HG03439 (cell line): ENCODE data around the gene STXBP5L.
"Not testable (repeated sequence)": the region's sequence is repeated elsewhere in the genome, so short reads cannot be mapped to it uniquely, and the experiment has no call there.

Experiments used
- ATAC-seq: cut with Tn5 transposase; IDR thresholded peaks from one replicate; pipeline ENCODE4 v1.9.1; 2021; ENCODE audit warnings: mild to moderate bottlenecking, moderate library complexity; ENCODE audit not compliant: unreplicated experiment

STXBP5L gene

DNA sequence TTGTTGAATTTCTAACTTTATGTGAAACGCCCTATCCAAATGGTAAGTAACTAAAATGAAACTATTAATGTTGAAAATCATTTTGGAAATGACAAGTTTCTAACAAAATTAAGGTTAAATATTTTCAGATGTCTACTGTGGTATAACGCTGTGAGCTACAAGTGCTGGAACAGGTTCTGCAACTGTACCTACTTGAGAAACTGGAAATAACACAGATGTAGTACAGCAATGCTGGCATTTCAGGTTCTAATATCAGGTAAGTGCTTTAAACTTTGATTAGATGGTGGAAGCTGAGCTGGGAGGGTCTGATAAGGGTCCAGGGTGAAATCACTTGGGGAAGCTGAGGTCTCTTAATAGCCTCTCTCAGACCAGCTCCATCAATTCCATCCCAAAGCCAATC, 315.1 kb downstream of the STXBP5L start:
- ATAC-seq: no peak

DNA sequence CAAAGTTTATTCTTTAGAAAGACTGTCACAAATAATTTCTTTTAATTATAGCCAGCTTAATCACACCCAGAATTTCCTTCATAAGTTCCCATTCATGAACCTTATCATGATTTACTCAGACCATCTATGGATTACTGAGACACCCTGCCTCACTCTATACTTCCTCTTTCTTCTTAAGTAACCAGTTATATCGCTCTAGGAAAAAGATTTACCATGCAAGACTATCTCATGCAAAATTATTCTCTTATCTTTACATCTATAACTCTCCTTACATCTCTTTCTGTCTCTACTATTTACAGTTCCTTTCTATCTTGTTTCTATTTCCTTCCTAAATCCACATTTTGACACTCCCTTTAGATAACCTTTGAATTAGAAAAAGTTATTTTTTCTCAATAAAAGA, 321.0 kb downstream of the STXBP5L start:
- ATAC-seq: no peak

DNA sequence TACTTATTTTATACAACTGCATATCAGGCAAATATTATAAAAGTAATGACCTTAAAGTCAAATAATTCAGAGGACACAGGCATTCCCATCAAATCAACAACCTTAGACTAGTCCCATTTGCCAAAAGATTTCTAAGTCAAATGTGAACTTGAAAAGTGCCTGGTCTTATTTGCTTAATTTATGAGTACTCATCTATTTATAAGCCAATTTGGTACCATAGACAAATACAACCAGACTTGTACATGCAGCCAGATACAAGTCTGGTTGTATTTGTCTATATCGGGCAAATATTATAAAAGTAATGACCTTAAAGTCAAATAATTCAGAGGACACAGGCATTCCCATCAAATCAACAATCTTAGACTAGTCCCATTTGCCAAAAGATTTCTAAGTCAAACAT, 322.2 kb downstream of the STXBP5L start:
- not testable (repeated sequence) for ATAC-seq

DNA sequence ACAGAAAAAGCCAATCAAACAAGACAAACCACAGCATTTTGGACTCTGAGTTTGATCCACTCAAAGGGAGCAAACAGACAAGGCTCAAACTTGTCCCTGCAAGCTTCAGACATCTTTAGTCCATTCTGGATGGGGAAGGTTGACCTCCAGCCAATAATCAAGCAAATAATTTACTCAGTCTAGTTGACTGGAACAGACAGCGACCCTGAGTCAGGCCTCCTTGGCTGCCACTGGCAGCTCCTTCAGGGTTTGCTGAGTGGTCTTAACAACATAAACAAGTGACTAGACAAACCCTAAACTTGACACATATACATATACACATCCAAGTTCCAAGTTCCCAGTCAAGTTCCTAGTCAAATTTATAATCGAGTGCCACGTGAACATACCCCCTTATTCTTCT, 323.9 kb downstream of the STXBP5L start:
- ATAC-seq: no peak

DNA sequence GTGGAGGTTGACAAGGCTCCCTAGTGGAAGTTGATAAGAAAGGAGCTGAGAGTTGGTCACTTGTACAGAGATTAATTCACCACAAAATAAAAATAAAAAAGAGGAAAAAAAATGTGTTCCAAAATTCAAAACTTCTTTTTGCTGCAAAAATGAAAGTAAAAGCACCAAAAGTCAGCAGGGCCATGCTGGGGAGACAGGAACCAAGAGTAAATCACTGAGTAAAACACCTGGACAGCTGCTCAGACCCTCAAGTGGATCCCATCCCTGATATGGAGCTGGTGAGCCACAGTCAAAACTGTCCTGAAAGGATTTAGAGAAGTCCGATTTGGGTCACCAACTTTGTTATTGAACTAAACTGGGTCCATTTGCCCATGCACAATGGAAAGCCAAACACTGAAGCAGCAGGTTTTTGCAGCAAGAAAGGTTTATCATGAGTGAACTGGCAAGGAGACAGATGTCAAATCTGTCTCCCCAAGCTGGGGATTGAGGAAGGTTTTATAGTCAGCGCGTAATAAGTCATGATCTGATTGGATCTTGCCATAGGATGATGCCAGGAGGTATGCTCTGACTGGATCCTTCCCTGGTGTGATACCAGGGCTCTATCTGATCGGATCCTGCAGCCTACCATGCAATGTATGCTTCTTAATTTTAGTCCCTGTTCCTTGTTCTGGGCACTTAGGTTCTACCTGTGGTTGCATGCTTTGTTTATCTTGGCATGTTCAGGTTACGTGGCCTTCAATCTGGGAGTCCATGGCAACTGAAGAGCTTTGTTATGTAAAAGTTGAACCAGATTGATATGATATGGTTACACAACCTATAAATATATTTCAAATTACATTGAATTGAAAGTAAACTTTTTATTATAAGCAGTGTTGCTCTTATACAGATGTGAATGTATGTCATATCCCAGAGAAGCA, 324.6 kb downstream of the STXBP5L start:
- ATAC-seq: no peak

DNA sequence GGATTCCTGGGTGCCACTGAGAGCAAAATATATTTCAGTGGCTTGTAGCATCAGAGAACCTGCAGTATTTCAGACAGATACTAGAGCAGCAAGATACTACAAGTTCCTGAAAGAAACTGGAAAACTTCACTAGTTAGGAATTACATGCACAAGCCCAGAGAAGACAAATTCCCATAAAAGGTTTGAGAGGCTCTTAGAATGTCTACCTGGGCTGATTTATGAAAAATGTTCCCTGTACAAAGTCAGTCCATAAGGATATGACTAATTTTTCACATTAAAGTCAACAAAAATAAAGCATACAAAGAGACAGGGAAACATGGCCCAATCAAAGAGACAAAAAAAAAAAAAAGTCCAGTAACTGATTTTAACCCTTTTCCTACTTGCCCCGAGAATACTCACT, 335.2 kb downstream of the STXBP5L start:
- no peak for ATAC-seq

DNA sequence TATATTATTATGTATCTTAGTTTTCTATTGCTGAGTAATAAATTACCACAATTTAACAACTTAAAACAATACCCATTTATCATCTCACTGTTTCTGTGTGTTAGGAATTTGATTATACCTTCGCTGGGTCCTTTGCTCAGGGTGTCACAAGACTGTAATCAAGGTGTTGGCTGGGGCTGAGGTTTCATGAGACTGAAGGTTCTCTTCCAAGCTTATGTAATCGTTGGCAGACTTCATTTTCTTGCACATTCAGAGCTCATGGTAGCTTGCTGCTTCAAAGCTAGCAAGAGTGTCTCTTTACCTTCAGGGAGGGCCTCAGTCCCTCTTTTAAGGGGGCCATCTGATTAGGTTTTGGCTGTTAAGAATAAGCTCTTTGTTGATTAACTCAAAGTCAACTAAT, 344.7 kb downstream of the STXBP5L start:
- ATAC-seq: no peak

DNA sequence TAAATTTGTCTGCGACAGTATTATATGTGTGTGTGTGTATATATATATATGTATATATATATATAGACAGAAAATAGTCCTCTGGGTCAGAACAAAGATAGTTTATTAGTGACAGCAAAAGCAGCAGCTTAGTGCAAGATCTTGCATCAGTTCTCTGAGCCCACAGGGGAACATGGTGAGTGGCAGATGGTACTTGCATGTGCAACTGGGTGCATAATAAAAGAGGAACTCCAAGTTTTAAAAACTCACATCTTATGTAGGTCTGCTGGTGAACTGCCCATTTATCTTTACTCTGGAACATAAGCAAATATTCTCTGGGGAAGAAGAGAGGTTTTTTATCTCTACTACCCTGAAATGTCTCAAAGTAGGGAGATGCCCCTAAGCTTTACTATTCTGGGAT, 361.4 kb downstream of the STXBP5L start:
- no peak for ATAC-seq

DNA sequence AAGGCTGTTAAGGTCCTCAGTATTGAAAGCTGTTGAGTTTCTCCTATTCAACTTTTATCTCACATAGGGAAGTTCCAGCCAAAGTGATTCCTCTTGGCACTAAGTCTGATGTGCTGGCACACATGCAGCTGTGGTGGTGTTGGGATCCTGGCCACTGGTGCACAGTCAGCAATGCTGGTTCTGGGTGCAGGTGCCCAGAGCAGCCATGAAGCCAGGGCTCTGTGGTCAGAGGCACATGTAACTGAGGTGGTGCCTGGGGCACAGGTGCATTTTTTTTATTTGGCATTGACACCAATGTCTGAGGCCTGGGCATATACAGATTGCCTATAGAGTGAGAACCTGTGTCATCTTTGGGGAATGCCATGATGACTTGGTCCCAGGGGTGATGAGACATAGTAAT, 366.4 kb downstream of the STXBP5L start:
- ATAC-seq: no peak

DNA sequence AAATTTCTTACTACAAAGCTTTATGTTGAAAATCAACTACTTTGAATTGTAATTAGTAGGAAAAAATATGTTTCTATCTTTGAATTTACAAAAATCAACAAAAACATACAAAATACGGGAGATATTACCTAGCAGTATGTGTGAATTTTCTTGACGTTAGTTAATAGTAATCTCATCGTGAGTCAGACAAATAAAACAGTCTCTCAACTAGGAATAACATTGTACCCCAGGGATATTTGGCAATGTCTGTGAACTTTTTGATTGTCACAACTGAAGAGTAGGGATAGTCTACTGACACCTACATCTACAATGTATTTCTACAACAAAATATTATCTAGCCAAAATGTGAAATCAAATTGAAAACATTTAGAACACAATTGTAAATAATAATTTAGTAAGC, 387.4 kb downstream of the STXBP5L start:
- ATAC-seq: no peak

DNA sequence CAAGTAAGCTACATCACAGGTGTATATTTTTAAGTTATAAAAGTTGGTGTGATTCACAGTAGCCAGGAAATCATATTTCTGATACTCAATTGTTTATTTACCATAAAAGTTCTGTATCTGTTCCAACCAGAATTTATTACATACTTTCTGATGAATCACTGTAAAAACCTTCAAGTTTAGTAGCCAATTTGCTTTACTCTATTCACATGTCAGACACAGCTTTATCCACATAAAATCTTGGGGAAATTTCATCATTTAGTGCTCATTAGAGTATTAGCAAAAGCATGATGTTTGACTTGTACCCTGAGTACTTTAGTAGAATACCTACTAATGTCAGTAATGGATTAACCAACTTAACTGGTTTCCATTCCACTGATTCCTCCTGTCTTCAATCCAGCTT, 388.0 kb downstream of the STXBP5L start:
- ATAC-seq: no peak

DNA sequence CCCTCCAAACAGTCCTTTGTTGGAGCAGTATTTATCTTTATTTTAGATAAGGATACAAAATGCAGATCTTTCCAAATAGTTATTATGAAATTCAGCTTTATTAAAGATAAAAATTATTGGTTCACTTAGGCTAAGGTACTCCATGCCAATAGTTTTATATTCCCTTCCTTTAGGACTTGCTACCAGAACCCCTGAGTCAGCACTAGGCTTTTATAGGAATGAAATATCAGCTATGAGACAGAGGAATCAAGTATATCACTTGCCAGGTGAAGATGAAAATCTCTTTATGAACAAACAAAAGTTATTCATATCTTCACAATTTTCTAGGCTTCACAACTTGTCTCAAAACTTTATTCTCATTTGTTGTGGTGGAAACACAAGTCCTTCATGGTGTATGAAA, 416.3 kb downstream of the STXBP5L start:
- no peak for ATAC-seq

DNA sequence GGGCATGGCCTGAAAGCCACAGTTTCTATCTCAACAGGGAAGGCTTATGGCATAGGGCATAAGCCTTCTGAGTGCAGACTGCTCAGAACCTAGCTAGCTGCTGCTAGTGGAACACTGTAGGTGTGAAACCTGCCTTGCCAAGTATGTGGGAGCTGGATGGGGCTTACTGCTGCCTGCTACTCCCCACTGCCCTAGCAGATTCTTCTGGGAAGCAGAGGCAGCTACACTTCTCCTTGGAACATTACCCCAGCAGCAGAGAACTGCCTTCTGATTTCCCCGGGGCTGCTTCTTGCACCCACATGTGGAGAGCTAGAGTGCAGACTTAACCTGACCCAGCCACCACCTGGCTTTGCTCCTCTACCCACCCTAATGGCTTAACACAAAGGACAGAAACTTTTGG, 422.1 kb downstream of the STXBP5L start:
- no peak for ATAC-seq

DNA sequence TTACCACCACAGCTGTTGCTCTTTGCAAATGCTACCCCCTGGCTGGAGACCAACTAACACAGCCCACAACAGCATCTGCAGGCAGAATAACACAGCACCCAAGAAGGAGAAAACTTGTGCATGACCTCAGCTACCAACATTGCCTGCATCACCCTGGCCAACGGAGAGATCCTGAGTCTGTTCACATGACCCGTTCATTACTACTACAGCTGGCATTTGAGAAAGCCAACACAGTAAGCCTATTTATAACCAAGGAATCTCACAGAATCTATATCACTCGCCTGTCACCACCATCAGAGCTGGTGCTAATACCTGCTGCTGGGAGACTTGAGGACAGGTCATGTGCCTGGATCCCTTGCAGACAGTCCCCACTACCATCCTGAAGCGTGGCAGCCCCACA, 422.6 kb downstream of the STXBP5L start:
- no peak for ATAC-seq

DNA sequence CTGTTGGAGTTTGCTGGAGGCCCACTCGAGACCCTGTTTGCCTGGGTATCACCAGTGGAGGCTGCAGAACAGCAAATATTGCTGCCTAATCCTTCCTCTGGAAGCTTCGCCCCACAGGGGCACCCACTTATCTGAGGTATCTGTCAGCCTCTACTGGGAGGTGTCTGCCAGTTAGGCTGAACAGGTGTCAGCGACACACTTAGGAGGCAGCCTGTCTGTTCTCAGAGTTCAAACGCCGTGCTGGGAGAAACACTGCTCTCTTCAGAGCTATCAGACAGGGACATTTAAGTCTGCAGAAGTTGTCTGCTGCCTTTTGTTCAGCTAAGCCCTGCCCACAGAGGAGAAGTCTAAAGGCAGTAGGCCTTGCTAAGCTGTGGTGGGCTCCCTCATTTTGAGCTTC, 448.0 kb downstream of the STXBP5L start:
- ATAC-seq: not testable (repeated sequence)

DNA sequence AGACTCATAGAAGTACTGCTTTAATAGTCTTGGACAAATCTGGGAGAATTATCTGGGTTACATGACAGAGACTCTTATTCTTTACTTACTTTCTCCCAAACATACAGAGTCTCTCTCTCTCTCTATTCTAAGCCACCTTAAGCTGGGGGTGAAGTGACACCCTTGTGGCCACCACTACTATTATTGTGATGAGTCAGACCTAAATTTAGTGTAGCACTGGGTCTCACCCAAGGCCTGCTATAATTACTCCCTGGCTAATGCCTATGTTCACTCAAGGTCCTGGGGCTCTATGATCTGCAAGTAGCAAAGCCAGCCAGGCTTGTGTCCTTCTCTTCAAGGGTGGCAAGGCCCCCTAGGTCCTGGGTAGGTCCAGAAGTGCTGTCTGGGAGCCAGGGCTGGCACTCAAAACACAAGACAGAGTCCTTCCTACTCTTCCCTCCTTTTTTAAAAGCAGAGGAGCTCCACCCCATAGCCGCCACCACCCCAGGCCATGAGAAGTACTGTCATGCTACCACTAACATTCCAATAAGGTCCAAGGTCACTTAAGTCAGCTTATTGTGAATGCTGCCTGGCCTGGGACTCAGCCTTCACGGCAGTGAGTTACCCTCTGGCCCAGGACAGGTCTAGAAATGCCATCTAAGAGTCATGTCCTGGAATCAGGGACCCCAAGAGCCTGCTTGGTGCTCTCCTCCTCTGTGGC, 454.2 kb downstream of the STXBP5L start:
- peak; percentile 79 for ATAC-seq

DNA sequence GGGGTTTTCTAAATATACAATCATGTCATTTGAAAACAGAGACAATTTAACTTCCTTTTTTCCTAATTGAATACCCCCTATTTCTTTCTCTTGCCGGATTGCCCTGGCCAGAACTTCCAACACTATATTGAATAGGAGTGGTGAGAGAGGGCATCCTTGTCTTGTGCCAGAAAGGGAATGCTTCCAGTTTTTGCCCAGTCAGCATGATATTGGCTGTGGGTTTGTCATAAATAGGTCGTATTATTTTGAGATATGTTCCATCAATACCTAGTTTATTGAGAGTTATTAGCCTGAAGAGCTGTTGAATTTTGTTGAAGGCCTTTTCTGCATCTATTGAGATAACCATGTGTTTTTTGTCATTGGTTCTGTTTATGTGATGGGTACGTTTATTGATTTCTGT, 480.3 kb downstream of the STXBP5L start:
- ATAC-seq: not testable (repeated sequence)

DNA sequence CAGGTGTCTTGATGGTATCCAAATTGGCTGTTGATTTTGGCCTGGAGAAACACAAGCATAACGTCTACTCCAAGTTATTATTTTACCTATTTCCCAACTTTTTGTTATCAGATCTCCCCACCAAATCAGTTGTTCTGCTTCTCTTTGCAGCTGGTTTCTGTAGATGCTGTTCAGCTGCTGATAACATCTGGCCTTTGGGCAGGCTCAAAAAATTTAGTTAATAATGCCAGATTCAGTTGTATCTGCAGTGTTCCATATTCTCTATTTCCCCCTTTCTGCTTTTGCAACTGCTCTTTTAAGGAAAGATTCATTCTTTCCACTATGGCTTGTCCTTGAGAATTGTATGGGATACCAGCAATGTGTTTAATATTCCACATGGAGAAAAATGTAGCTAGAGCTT, 488.0 kb downstream of the STXBP5L start:
- not testable (repeated sequence) for ATAC-seq

DNA sequence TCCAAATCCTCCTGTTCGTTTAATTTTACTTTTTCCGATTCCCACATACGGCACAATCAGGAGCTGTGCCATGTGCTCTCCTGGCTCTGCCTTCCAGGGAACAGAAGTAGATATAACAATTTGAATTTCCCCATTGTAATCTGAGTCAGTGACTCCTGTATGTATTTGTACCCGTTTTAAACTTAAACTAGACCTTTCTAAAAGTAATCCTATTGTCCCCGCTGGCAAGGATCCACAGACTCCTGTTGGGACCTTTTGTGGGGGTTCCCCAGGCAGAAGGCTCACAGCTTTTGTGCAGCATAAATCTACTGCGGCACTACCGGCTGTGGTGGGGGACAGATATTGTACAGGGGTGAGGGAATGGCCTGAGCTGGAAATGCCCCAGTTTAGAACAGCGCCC, 490.0 kb downstream of the STXBP5L start:
- not testable (repeated sequence) for ATAC-seq

DNA sequence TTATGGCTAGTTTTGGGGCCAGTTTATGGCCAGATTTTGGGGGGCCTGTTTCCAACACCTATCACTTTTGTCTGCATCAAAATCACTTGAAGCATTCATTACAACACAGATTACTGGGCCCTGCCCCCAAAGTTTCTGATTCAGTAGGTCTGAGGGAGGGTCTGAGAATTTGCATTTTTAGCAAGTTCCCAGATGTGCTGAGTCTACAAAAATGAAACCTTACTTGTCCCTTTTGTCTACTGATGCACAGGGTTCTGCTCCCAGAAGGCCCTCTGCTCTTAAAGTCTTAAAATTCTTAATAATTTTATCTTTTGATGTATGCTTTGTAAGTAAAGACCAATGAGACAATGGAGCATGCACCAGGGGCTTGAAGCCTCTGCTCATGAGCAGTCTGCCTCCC, 491.8 kb downstream of the STXBP5L start:
- no peak for ATAC-seq

DNA sequence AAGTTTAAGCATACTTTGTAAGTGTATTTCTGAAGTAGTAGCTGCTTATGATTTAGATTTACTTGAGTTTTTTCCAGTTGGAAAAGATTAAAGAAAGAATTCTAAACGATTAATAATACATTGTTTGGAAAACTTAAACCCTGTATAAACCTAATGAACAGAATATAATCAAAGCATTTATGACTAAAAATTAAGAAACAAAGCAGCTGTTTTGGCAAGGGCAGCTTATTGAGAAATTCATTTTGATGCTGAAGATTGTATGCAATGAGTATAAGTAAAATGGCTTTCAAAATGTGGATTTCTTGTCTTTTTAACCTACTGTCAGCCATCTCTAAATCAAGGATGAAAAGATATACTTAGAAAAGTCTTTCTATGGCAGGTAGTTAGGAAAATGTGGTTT, 497.6 kb downstream of the STXBP5L start:
- ATAC-seq: no peak

DNA sequence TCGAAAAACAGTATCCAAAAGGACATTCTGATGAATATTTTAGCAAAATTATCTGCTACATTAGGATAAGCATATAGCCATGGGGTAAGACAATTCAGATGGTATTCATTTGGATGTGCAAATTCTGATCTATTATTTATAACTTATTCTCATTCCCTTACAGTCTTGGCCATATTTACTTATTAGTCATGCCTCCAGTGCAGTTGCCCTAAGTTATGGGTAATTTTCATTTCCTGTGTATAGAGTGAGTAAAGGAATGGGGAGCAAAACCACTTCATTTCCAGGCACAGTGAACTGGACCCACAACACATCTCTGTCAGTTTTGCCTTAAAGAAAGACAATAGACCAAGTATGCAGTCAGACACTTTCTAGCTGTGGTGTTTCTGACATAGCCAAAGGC, 503.5 kb downstream of the STXBP5L start:
- ATAC-seq: no peak
